ENCODE measurements around the gene CCDC88C.

The CCDC88C gene

GRCh38 chr14:91225025-91225424 is 192.6 kb downstream of the CCDC88C start:
- TF ChIP-seq CTCF (IDR thresholded peaks at IDR 0.05) = no peak
- intact Hi-C loops (cut with DNase I; ENCODE audit: low total_unique reads) = no loop called here
- no peak overlapping the region for H3K27ac ChIP-seq
- no peak for DNase-seq
- H3K27me3 ChIP-seq = no peaks in the 10 kb centered on the region
- peaks cover 0 to 1% (median 0%) of the 10 kb centered on the region in 3 donors for H3K9me3 ChIP-seq
- H3K4me3 ChIP-seq = no peak overlapping the region
- no peaks in the 10 kb centered on the region for H3K4me1 ChIP-seq
- H3K36me3 ChIP-seq = peaks cover 17 to 51% (median 18%) of the 10 kb centered on the region in 3 donors

DNA sequence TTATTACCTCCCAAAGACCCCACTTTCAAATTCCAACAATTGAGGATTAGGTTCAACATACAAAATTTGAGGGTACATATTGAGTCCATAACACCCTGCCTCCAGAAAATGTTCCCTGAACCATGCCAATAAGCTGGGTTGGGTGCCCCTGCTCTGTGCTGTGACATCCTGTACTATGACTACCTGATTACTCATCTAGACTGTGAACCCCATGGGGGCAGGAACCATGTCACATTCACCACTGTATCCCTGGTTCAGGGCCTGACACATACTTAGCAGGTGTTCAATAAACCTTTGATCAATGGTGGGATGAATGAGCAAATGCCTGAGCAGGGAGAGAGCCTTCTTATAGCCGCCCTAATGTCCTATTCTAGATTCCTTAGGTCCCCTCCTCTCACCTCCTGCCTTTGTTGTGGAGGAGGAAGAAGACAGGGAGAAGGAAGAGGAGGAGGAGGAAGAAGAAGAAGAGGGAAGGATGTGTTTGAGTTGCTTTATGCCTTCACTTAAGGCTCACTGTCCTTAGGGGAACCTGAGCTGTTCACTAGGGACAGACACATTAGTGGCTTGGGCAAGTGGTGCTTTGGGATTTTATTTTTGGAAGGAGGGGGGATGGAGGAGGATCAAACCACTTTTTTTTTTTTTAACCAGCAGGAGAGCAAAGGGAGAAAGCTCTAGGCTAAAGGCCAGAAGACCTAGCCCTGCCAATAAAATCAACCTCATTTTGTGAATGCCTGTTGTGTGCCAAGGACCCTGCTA is 194.4 kb downstream of the CCDC88C start:
- no peak overlapping the region for H3K27ac ChIP-seq
- no peak overlapping the region for H3K4me3 ChIP-seq
- intact Hi-C loops (cut with DNase I; ENCODE audit: low total_unique reads) = no loop called here
- H3K9me3 ChIP-seq = no peaks in the 10 kb centered on the region
- H3K4me1 ChIP-seq = no peaks in the 10 kb centered on the region
- TF ChIP-seq CTCF (IDR thresholded peaks at IDR 0.05) = no peak
- no peaks in the 10 kb centered on the region for H3K27me3 ChIP-seq
- no peak for DNase-seq
- peaks cover 13 to 40% (median 18%) of the 10 kb centered on the region in 3 donors for H3K36me3 ChIP-seq

All from tibial artery (tissue), 4 donors.